NCI-H187 treated with DMSO at 0.1 percent for 48 hours (cell line): ENCODE results near the gene OAS2.
A peak's percentile ranks its signal among the peaks of the same experiment; 100 is the strongest.

Experiments used
- DNase-seq: peaks from one replicate; lab custom pipeline; 2025; lab: John Stamatoyannopoulos, UW

Gene OAS2

DNA sequence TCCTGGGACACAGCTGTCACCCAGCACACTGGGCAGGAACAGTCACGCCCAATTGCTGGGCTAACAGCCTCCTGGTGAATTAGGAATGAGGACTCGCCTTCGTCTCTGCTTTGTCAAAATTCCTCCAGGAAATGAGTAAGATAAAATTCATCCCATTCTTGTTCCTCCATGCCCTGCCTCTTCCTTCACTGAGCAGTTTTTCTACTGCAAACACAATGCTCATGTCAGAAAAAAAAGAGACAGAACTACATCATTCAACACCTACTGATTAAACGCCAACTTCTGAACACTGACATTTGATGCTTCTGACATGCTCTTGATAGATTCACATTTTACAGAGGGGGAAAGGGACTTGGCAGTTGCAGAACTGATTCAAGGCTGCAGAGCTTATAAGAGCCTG lies 40.7 kb downstream of the OAS2 start:
- no peak for DNase-seq

DNA sequence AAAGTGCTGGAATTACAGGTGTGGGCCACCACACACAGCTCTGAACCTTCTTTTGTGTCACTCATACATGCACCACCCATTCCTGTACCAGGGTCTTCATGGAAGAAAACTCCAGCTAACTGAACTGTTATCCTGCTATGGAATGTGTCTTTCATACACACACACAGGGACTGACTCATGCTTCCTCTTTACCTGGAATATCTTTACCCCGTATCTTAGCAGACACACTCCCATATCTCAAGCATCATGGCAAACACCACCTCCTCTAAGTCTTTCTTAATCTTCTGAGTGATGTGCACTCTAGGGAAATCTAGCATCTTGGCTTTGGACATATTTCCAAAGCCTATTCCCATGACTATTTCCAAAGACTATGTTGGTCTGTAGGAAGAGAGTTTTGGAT lies 43.2 kb downstream of the OAS2 start:
- DNase-seq: no peak

DNA sequence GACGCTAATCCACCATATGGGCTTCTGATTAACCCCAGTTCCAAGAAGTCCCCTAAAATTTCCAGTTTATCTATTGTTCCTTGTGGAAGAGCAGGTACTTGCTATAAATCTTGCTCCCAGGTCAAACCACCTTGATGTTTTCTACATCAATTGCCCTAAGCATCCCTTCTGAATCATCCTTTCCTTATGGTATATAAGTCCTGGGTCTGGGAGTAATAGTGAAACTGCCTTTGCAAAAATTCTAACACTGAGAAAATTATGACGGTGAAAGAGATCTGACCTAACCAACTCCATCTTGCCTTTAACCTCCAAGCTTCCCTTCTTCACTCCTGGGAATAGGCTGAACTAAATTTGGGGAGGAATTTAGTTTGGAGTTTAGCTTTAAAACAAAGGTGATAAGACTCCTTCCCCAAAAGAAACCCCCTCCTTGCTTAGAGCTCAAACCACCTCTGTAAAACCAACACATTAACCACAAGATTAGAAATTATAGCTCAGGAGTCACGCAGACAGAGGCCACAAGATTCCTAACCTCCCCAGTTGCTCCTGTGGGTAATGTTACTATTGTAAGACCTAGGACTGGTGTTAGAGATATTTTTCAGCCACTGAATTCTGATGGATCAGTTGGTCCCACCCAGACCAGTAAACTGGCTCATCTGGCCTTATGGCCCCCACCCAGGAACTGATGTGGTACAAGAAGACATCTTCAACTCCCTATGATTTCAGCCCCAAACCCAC lies 44.4 kb downstream of the OAS2 start:
- DNase-seq: no peak

DNA sequence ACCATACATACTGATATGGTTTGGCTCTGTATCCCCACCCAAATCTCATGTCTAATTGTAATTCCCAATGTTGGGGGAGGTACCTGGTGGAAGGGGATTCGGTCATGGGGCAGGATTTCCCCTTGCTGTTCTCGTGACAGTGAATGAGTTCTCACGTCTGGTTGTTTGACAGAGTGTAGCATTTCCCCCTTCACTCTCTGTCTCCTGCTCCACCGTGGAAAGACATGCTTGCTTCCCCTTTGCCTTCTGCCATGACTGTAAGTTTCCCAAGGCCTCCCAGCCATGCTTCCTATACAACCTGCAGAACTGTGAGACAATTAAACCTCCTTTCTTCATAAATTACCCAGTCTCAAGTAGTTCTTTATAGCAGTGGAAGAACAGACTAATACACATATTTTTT lies 49.4 kb downstream of the OAS2 start:
- no peak for DNase-seq

DNA sequence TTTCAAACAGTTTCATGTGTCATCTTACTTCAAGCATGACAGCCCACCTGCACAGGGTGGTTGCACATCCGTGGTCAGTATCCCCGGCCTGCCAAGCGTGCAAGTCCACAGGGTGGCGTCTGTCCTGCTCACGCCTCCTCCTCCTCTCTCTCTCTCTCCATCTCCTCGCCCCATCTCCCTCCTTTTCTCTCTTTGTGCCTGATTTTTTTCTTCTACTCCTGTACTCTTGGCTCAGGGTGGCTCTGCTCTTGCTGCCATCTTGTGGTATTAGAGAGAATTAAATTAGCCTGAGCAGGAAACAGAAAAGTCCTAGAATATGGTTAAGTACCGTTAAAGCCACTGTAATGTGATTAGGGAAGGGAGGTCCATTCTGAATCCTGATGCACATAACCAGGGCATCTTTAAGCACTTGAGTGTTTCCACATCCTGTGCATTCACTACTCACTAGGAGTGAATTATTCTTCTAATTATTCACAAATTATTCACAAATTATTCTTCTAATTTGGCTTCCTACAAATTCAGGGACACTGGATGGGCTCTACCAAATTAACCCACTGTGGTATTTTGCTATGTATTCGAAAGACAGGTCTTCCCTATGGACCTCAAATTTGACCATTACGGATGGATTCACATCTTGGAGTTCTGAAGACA lies 52.7 kb downstream of the OAS2 start:
- peak; percentile 8 for DNase-seq

DNA sequence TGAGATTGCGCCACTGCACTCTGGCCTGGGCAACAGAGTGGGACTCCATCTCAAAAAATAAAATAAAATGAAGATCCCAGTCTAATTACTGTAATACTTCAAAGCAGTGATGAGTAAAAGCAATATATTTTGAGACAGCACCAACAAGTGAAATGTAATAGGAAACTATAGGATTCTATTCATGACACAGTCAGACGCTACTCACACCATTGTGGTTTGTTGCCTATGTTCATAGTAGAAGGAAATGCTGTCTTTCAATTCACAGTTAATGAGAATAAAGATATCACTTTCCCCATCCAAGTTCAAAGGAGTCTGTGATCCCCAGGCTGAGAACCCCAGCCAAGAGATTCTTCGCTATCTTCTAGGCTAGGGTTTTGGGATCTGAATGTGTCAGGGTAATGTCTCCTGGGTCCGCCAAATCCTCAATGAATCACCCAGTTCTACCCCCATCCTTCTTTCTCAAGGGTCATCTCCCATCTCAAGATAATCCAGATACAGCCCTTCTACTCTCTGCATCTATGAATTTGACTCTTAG lies 61.7 kb downstream of the OAS2 start:
- no peak for DNase-seq

DNA sequence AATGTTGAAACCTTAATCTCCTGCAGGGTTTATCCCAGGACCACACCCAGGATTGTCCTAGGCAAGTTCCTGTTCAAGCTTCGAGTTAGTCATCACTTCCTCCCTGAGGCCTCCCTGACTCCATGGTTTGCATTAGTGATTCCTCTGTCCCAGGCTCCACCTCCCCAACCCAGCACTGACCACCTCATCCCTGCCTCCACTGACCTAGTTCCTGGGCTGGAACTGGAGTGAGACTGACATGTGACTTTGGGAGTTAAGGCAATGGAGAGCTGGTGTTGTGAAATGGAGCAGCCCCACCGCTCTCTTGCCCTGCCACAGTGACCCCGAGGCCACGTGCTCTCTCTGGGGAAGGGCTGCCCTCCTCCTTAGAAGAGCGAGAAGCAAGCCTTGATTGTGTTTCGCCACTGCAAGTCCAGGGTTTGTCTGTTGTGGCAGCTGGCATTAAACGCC lies 62.4 kb downstream of the OAS2 start:
- no peak for DNase-seq

DNA sequence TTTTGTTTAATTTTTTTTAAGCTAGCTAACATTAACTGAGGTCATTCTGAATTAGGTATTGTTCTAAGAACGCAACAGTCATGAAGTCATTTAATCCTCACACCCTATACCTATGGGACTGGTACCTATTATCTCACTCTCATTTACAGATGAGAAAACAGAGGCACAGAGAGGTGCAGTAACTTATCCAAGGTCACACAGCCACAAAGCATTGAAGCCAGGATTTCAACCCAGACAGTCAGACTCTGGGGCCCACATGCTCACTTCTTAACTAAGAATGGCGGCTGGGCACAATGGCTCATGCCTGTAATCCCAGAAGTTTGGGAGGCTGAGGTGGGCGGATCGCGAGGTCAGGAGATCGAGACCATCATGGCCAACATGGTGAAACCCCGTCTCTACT lies 63.2 kb downstream of the OAS2 start:
- DNase-seq: no peak

DNA sequence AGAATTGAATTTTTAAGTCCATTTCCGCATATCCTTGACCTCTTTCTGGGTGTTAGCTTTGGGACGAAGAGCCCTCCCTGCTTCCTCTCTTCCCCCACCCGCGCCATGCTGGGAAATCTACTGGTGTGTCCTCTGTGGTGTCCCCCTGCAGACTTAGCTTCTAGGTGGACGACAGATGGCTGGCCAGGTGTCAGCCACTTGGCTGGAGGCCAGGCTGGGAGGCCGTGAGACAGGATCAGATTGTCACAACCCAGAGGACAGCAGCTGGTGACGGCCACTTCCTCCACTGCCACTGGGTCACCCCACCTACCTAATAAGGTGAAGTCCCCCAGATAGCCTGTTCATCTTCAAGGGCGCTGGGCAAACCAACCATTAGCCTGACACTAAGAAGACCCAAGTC lies 64.9 kb downstream of the OAS2 start:
- no peak for DNase-seq

DNA sequence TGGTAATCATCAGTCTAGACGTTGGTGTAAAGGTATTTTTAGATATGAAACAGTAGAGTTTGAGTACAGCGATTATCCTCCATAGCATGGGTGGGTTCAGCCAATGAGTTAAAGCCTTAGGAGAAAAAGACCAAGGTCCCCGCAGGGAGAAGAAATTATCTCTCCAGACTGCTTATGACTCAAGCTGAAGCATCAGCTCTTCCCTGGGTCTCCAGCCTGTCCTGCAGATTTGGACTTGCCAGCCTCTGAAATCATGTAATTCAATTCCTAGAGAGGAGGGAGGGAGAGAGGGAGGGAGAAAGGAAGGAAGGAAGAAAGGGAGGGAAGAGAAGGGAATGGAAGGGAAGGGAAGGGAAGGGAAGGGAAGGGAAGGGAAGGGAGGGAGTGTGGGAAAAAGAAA lies 66.2 kb downstream of the OAS2 start:
- DNase-seq: no peak

DNA sequence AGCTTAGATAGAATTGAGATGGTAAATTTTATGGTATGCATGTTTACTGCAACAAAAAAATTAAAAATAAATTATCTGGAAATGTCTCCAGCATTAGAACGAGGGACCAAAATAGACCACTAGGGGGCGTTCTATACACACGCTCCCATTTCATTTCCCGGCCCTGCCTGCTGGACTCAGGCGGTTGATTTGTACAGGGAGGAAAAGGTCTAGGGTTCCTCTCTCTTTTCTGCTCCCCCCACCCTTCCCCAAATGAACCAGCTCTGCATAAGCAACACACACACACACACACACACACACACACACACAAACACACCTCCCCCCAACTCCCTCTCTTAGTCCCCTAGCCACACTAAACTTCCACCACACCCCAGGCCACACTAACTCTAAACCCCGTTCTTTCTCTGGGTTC lies 70.4 kb downstream of the OAS2 start:
- DNase-seq: peak; percentile 20

DNA sequence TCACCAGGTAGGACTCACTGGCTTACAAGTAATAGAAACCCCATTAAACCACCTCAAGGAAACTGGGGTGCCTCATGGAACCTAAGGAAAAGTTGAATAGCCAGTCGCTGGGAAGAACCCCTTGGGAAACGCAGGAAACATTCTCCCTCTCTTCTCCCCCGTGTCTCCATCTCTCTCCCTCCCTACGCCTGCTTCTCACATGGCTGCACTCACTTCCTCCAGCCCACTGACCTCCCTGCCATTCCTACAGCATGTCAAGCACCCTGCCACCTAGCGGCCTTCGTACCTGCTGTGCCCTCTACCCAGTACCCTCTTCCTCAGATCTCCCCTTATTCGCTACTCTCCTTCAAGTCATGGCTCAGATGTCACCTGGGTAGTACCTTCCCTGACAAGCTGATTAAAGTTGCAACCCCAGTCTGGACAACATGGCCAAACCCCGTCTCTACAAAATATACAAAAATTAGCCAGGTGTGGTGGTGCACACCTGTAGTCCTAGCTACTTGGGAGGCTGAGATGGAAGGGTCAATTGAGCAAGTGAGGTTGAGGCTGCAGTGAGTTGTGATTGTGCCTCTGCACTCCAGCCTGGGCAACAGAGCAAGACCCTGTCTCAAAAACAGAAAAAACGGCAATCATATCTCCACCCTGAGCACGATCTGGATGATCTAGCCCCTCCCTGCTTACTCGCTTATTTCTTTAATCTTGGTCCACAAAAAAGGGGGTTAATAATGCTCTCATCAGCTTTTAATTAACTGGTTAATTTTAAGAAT lies 71.8 kb downstream of the OAS2 start:
- DNase-seq: no peak

DNA sequence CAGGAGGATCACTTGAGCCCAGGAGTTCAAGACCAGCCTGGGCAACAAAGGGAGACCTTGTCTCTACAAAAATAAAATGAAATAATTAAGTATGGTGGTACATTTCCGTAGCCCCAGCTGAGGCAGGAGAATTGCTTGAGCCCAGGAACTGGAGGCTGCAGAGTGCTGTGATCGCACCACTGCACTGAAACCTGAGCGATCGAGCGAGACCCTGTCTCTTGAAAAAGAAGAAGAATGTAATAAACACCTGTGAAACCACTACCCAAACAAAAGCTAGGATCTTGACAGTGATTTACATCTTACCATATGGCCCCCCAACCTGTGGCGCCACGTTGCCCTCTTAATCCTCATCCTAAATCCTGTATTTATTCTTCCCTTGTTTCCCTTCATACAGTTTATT lies 72.5 kb downstream of the OAS2 start:
- DNase-seq: no peak

DNA sequence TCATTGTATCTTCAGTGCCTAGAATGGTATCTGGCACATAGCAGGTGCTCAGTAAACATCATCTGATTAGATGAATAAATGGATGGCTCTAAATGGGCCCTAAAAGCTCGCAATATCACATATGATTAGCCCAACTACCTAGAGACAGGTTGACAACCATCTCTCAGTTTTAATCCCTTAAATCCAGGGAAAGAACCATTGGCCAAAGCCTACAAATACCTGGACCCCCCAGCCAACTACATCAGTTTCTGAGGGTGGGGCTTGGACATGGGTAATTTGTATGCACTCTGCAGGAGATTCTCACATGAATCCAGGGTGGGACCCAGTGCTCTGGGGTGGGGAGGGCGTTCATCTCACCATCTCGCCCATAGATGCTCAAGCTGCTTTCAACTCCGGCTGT lies 73.4 kb downstream of the OAS2 start:
- DNase-seq: no peak

DNA sequence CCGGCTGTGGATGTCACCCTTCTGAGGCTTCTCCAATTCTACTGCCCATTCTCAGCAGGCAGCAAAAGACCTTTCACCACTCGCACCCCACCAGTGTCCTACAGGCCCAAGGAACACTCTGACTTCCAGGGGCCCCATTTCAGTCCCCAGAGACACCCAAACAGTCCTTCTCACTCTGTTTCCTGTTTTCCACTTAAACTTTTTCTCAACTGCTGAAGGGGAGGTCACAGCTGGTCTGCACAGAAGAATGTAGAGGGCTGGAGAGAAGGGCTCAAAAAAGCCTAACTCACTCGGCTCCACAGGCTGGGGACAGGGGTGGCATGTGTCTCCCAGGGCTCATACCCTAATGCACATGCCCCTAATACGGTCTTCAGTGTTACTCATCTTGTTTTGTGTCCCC lies 74.0 kb downstream of the OAS2 start:
- DNase-seq: no peak

DNA sequence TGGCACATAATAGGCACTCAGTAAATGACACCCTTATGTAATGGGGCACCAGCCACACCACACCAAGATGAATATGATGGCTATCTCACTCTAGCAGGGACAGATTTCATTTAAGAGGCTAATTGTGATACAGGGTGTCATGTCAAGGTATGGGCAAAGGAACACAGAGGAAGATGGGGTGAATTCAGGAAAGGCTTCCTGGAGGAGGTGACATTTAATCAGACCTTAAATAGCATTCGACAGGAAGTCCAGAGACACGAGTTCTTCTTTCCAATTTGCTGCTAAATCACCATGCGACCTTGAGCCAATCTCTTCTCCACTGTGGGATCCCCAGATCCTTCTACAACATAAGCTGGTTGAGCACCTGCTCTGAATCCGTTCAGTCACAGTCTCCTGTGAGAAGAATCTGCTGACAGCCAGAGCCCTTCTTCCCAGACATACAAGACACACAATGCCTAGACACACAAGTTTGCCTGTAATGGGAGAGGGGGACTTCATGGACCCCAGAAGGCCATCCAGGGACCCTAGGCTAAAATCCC lies 76.7 kb downstream of the OAS2 start:
- DNase-seq: no peak

DNA sequence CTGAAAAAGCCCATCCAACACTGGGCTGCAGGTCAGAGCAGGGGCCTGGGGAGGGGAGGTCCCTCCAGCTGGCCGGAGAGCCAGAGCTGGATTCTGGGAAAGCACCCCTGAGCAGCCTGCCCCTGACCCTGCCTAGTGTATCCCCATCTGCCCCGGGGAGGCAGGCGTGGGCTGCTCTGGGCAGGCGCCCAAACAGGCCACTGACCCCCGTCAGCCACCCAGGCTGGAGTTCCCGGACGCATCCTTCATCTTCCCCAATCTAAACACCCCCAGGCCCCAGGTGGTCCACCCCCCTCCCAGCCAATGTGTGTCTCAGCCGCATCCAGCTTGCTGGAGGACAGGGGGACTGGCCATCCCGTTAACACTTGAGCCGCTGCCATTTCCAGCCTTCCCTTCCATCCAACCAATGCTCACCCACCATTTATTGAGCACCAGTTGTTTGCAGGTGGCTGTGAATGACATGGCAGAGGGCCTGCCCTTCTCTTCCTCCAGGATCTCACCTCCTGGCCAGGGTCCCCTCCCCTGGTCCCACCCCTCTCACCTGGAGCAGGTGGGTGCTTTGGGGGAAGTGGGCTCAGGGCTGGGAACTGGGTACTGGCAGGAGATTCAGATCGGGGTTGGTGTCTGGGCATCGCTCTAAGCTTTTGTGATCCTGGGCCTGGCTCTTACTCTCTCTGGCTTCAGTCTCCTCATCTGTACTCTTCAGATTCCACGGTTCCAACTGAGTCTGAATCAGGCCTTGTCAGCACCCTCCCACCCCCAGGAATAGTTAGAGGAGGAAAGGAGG lies 77.5 kb downstream of the OAS2 start:
- DNase-seq: no peak

DNA sequence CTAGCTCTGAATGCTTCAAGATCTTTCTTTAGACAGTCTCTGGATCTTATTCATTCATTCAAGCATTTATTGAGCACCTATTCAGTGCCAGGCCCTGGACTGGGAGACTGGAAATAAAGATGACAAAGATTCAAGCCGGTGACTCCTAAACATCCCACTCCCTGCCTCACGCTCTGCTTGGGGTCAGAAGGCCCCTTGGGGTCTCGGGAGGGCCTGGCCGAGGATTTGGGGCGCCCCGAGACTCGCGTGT lies 78.0 kb downstream of the OAS2 start:
- no peak for DNase-seq

DNA sequence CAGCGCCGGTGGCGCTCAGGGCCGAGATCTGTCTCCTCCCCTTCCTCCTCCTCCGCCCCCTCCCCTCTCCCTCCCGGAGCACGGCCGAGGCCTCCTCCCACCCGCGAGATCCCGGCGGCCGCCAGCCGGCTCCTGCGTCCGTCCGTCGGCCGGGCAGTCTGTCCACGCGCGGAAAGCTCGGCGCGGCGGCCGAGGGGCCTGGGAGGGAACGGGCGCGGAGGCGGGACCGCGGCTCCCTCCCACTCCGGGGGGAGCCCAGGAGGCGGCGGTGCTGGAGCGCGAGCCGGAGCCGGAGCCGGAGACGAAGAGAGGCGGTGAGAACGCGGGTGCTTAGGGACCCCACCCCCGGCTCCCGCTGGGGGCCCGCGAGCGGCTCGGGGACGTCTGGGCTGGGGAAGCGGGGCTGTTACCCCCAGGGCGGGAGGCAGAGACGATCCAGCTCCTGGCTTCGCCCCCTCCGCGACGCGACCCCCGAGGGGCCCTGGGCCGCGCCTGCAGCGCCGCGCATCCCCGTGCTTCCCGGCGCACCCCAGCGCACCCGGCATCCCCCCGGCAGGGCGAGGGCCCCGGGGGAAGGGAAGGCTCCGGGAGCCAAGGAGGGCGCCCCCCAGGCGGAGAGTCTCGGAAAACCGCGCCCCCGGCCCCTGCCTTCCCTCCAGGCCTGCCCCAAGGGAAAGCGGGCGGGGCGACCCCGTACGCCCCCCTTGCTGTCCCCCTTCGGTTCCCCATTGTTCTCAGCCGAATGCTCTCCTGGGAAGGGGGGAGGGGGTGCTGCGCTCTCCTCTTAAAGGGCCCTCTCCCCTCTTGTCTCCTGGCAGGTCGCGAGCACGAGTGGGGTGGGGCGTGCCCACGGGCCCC lies 78.5 kb downstream of the OAS2 start, which contains the start of gene DTX1:
TSS of gene DTX1 (plus strand) at position 100 of the 858 bp plus-strand sequence. CDS start 1,463 bp downstream, outside the sequence.
- no peak for DNase-seq

DNA sequence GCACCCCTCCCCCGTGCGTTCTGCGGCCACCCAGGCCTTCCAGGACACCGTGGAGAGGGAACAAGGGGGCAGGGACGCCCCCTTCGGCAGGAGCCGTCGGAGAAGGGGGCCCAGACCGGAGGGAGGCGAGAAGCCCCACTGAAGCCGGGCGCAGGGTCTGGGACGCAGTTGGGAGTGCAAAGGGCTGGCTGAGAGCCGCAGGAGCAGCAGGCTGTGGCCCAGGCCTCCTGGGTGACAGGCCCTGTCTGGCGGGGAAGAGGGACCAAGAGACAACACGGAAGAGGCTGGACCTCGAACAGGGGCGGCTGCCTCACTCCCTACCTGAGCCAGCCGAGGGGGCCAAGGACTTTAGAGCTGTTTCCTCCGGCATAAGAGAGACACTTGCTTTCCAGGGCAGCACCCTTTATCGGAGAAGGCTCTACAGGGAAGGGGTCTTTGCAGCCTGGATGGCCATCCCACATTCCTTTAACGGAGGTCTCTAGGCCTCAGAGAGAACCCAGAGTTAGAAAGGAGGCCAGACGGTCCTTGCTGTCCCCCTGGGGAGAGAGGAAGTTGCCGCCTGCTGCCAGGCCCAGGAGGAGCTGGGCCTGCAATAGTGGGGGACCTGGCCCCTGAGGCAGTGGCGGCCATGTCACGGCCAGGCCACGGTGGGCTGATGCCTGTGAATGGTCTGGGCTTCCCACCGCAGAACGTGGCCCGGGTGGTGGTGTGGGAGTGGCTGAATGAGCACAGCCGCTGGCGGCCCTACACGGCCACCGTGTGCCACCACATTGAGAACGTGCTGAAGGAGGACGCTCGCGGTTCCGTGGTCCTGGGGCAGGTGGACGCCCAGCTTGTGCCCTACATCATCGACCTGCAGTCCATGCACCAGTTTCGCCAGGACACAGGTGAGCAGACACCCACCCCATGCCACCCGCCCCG lies 79.5 kb downstream of the OAS2 start:
- DNase-seq: no peak
